Measurements from ENCODE around the gene OSBPL6.
"Not testable (repeated sequence)": the region's sequence is repeated elsewhere in the genome, so short reads cannot be mapped to it uniquely, and the experiment has no call there.

OSBPL6 gene

DNA sequence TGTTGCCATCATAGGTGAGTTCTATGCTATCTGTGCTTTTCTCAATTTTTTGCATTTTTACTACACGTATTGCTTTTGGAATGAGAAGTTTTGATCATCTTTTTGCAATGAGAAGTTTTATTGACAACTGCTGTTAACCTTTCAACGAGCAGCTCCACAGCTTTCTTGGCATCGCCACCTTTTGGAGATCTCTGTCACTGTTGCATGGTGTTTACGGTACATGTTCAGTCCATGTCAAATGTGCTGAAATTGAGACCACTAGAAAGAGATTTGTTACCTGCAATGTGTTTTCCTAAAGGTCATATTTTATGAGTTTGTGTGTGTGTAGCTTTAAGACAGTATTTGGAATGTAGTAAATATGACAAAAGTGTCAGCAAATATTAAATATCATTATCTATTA is 120.8 kb downstream of the OSBPL6 start:
- no peak for DNase-seq

DNA sequence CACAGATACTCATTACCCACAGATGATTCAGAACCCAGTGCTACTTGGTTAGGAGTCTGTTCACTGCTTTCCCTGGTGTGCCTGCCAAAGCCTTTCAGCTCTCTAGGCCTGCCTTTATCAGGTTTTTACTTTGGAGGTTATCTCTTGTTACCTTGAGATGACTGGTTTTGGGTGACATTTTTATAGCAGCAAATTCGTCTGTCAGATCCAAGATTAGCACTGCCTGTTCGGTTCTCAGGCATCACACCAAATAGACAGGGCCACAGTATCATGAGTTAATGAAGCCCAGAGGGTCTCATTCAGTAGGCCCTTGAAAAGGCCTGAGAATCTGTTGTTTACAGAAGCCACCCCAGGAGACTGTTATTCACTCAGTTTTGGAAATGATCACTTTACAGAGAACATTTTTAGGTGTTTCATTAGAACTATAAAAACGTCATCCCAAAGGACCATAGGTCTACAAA is 121.2 kb downstream of the OSBPL6 start:
- DNase-seq = peak; percentile 85

DNA sequence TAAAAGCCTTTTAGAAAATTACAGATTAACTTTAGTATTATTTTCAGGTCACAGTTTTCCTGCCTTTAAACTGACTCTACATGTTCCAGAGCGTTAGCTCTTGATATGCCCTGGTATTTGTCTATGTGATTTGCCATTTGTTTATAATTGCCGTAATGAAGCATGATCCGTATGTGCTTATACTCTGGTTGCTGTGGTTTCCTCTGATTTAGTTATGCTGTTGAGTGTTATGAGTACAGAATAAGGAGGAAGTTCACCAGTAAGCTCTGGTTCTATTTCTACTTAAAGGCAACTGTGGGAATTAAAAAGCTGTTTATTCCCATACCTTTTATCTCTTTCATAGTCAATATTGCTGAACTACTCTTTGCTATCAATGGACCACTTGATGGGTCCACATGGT is 123.5 kb downstream of the OSBPL6 start:
- DNase-seq = peak; percentile 26

DNA sequence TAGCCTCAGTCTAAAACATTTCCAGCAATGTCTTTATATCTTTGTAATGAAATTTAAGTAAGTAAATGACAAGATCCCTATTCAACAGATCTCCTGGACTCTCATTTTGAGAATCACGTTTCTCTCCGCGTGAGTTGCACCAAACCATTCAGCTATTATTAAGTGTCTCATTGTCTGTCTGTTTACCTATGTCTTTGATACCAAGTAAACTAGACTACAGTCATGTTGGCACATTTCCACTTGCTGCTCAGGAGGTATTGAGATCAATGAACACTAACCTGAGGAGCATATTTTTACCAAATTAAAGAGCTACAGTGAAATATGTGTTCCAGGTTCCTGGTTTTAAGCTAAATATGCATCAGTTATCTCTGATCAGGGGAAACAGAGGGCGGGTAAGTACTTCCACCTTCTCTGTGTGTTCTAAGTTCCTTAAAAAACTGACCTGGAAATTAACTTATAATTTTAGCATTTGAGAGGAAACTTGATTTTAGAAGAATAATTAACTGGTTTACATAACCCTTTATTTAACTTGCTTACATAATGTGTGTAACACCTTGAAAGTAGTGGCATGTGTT is 125.8 kb downstream of the OSBPL6 start:
- DNase-seq = peak; percentile 86

DNA sequence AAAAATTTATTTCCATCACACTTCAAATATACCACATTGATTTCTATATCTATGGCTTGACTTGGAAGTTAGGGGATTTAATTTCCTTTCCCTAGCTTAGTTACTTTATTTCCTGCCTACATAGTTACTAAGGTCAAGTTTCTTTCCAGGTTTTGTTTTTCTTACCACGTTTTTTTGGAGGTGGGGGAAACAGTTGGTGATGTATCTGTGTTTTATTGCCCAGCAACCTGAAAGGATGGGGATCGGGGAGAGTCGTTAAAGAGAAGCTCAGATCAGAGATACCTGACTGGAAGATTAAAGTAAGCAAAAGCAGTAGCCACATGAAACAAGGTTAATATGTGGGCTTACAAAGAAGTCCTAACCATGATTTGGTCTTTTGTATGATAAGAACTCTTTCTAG is 127.8 kb downstream of the OSBPL6 start:
- no peak for DNase-seq

DNA sequence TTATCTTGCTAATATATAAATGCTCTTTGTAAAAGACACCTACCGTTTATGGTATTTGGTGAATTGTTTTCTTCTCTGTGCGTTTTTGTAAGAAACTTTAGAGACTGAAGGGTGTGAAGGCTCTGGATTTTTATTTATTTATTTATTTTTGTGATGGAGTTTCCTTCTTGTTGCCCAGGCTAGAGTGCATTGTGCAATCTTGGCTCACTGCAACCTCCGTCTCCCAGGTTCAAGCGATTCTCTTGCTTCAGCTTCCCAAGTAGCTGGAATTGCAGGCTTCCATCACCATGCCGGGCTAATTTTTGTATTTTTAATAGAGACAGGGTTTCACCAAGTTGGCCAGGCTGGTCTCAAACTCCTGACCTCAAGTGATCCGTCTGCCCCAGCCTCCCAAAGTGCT is 129.0 kb downstream of the OSBPL6 start:
- not testable (repeated sequence) for DNase-seq

DNA sequence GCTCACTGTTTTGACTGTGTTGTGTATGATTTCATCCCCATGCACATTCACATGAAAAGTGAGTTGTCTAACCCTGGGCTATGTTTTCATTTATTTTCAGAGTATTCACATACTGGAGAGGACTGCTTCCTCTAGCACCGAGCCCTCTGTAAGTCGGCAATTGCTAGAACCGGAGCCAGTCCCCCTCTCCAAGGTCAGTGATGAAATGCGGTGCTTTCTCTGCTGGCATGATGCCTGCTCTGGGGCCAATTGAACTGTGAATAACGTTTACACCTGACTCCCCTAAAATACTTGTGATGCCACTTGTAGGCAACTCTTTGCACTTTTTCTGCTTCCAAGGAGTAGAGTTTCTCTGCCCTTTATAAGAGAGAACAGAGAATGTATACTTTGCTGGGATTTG is 129.8 kb downstream of the OSBPL6 start:
- DNase-seq = no peak

DNA sequence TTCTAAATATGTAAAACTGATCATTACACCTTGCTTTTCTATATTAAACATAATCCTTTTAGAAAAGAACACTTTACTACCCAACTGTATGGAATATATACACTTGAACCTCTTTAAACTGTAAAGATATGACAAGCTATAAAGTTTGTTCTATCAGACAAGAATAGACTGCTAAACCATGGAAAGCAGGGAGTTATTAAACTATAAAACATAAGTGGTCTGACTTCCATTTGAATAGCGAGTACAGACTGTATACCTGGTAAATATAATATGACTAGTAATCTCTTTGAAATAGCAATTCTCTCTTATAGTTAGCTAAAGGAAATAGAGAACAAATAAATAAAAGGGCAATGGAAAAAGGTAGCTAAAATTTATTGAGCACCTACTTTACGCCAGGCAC is 131.0 kb downstream of the OSBPL6 start:
- no peak for DNase-seq

DNA sequence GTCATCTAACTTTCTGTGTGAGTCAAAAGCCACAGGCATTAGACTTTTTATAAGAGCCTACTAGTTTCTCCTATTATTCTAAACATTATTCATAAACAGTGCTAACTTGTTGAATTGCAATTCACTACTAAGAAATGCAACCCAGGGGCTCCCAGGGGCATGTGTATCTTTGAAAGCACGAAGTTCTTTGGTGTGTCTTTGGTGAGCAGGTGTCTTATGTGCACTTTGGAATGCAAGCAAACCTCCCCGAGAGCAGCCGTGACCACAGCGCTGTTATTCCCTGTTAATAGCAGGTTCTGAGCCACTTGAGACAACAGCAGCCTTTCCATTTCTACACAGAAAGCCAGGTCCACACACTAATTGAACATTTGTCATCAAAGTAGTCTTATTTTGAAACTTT is 133.2 kb downstream of the OSBPL6 start:
- DNase-seq = peak; percentile 57

DNA sequence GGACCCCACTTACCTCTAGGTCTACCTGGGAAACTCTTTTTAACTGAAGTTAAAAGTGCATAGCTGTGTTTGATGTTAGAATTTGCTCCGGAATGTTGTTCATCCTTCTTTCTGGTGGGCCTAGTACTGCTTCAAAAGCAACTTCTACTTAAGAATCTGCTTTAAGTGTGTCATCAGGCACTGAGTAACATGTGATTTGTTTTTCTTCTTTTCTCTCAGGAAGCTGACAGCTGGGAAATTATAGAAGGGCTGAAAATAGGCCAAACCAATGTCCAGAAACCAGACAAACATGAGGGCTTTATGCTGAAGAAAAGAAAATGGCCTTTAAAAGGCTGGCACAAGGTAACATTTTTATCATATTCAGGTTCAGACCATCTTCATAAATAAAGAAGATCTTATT is 133.7 kb downstream of the OSBPL6 start:
- no peak for DNase-seq

DNA sequence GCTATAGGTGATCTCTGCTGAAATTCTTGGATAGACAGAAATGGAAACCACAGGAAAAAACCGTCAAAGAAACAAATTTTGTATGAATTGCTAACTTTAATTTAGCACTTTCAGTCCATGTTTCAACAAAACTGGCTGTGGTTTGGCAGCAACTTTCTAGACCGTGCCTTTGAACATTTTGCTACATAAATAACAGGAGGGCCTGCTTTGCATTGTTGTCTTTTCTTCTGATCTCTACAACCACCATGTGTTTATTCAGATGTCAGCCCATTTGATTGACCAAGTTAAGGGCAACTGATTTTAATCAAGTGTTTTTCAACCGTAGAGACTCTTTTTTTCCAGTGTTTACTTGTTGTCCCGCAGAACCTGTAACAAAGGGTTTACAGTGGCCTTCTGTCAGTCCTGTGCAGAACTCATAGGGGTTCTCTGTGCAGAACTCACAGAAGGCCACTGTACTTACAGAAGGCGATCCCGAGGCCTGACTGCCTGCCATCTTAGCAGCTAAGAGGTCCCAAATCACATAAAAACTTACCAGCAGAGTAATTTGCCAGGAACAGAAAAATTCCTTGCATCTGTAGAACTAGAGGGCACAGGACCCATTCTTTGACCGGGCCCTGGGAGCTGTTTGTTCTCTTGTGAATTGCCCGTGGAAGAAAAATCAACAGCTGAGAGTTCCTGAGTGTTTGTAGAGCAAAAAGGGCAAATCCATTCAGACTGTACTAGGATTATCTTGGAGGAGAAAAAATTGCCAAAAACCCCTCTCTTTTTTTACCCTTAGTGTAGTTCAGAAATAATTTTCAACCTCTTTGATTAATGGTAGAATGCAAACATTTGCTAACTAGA is 136.1 kb downstream of the OSBPL6 start:
- DNase-seq = no peak

DNA sequence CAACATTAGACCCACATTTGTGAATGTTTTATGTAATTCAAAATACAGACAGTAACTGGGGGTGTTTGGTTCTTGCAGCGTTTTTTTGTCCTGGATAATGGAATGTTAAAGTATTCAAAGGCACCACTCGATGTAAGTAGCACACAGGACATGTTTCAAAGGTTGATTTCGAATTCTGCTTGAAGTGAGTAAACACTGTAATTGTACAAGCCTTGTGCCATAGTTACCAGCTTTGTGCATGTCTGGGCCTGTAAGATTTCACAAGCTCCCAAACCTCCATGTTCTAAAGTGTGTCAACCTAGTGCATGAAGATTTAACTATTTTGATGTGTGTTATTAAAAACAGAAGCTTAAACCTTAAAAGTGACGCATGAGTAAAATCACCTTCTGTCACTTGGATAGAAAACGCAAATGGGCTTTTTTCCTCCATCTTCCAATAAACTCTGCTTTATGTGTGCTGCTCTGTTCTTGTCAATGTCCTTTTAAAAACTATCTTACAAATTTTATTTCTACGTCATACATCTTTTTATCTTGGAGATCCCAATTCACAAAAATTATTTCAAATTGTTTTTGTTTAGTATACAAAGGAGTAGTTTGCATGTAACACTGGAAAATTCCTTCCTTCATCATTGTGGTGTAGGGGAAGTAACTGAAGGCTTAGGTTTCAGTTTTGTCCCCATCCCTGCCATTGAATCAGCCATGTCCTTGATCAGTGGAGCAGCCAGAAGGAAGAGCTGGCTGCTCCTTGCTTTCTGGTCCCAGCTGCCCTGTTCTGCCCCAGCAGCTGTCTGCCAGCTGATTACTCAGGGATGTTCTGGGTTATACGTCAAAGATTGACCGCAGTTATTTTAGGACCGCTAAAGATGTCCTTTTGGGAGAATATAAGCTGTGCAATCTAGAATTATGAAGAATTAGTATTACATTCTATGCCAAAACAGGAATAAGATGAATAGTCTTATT is 137.4 kb downstream of the OSBPL6 start:
- DNase-seq = peak; percentile 50

DNA sequence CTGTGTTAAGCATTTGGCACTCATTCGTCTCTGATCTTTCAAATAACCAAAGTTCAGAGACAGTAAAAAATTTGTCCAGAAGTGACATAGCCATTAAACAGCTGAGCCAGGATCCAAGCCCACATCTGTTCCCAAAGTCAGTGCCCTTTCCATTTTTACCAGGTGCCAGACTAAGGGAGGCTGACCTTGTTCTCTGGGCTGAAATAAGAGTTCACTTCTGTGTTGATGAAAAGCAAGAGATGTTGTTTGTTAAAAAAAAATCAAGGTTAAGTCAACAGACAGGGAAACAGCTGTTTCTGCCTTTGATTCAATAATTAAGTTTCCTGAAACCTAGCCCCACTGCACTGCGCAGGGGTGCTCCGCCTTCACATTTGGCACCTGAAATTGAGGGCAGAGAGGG is 139.5 kb downstream of the OSBPL6 start:
- peak; percentile 84 for DNase-seq

DNA sequence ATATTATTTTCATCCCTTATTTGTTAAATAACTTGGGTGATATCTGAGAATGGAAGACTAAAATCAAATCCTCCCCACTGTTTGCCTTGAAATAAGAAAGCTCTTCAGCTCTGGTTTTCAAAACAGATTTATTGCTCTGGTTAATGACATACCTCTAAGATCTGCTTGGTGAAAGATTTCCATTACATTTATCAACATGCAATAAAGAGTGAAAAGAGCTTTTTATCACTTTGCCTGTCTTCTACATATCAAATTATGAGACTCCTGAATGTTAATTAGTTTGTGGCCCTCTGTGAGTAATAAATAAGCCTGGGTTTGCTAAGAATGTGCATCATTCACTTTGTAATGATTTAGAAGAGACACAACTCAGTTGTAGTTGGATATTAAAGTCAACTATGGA is 140.9 kb downstream of the OSBPL6 start:
- peak; percentile 2 for DNase-seq

DNA sequence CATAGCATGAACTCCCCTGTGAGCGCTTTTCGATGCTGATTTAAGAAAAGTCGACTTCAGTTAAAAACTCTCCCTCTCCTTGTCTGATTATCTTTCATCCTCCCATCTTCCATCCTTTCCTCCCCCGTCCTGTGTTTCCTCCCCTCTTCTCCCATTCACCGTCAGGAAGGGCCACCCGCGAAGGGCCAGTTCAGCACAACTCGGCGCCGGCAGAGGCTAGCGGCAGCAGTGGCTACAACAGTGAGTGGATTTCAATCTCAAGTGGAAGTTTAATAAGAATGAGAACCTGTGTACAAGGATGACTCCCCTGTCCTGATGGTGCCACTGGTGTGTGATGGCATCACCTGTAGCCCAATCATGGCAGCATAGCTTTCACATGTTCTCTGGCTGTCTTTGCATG is 149.8 kb downstream of the OSBPL6 start:
- DNase-seq = no peak

DNA sequence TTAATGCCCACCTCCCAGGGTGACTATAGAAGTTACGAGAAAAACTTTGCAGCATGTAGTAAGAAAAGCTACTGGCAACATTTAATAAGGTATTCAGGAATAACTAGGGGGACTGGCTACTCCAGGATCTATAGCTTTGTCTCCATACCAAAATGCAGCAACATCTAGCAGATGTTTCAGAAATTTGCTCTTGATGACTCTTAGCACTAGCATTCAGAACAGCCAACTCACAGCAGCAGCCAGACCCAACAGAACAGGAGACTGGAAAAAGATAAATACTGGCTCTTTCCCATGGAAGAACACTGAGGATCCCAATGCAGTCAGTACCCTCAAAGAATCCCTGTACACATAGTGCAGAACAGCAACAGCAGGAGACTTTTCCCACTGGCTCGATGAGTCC is 151.6 kb downstream of the OSBPL6 start:
- no peak for DNase-seq

DNA sequence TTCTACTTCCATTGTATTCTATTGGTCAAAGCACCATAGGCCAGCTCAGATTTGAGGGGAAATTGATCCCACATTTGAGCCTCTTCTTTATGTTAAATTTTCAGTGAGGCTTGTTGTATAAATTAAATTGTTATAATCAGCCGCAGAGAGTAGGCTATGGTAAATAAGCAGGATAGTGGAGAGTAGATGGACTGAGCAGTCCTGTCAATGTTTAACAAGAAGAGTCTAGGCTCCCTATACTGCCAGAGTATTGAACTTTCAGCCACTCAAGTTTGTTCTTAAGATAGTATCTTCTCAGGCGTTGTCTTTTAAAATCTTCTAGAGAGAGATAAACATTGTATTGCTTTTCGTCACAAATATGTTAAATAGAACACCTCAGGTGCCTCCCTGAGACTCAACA is 155.7 kb downstream of the OSBPL6 start:
- DNase-seq = no peak

DNA sequence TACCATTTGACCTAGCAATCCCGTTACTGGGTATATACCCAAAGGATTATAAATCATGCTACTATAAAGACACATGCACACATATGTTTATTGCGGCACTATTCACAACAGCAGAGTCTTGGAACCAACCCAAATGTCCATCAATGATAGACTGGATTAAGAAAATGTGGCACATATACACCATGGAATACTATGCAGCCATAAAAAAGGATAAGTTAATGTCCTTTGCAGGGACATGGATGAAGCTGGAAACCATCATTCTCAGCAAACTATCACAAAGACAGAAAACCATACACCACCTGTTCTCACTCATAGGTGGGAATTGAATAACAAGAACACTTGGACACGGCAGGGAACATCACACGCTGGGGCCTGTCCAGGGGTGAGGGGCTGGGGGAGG is 163.4 kb downstream of the OSBPL6 start:
- DNase-seq = not testable (repeated sequence)

DNA sequence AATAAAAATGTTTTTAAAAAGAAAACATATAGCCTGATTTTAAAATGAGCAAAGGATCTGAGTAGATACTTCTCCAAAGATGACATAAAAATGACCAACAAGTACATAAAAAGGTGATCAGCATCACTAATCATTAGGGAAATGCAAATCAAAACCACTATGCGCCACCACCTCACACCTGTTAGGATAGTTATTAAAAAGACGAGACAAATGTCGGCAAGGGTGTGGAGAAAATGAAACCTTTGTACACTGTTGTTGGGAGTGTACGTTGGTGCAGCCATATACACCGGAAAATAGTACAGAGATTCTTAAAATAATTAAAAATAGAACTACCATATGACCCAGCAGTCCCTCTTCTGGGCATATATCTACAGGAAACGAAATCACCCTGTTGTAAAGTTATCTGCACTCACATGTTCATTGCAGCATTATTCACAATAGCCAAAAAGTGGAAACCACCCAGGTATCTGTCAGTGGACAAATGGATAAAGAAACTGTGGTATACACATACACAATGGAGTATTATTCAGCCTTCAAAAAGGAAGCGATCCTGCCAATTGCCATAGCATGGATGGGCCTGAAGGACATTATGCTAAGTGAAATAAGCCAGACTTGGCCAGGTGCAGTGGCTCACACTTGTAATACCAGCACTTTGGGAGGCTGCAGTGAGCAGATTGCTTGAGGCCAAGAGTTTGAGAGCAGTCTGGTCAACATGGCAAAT is 165.0 kb downstream of the OSBPL6 start:
- no peak for DNase-seq

DNA sequence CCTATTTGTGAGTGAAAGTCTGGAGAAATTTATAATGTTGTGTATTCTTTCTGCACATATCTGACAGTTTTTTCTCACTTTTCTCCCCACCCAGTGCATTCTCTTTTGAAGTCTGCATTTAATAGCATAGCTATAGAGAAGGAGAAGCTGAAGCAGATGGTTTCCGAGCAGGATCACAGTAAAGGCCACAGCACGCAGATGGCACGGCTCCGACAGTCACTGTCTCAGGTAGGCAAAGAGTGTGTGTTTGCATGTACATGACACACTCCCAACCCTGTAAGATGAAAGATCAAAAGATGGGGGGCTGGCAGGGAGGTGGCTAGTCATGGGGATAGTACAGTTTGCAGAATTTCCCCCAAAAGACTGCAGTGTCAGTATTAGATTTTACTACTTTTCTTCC is 167.3 kb downstream of the OSBPL6 start:
- DNase-seq = no peak

DNA sequence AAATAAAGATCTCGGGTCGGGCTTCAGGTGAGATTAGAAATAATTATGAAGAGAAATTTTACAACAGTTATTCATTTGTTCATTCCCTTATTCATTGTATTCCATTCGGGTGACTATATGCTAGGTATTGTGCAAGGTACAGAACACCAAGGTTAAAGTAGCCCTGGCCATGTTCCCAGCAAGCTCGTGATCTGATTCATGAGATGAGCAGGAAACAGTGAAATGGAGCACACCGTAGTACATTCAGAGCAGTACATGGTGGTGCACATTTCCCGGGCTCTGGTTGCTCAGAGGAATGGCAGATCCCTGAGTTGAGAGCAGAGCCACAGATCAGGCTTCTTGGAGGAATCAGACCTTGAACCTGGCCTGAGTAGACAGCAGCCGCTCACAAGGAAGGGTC is 168.9 kb downstream of the OSBPL6 start:
- no peak for DNase-seq

DNA sequence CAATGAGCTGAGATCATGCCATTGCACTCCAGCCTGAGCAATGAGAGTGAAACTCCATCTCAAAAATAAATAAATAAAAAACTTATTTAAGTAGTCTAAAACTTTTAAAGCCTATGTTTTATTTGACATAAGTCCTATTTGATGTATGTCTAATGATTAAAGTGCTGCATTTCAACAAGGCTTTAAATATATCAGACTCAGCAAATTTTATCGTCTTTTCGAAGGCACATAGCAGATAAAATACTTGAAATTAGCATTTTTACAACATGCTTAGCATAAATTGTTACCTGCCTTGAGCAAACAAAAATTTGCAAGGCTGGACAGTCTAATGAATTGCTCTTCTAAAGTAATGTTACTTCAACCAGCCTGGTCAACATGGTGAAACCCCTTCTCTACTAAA is 170.8 kb downstream of the OSBPL6 start:
- DNase-seq = no peak

DNA sequence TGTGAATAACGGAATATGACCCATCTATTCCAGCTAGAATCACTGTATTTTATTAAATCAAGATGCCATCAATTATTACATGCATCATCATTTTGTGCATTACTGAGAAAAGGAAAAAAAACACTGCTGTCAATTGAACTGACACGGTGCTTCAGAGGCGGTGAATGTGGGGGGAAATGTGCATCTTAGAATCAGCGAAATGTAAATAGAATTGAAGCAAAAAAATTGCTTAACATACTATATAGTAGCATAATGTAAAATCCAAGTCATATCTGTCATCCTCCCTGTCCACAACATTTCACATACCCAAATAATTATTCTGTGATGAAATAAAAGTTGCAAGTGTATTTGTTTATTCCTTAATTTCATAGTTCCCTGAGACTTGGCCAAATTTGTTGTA is 172.1 kb downstream of the OSBPL6 start:
- DNase-seq = no peak

Measured in NCI-H69 (cell line).